GM19372 (cell line): ENCODE data around the gene SLC44A5.
"Not testable (repeated sequence)": the region's sequence is repeated elsewhere in the genome, so short reads cannot be mapped to it uniquely, and the experiment has no call there.

Experiments used
- ATAC-seq: cut with Tn5 transposase; IDR thresholded peaks from one replicate; pipeline ENCODE4 v1.9.1; 2021; ENCODE audit warnings: mild to moderate bottlenecking, low read depth, moderate library complexity; ENCODE audit not compliant: unreplicated experiment

Gene SLC44A5

GRCh38 chr1:75316230-75316629, 294.7 kb downstream of the SLC44A5 start:
- ATAC-seq, result no peak

- no peak for ATAC-seq
These were observed 298.3 kb downstream of the SLC44A5 start for GRCh38 chr1:75312620-75313019.

GRCh38 chr1:75310067-75310466, 300.8 kb downstream of the SLC44A5 start:
- ATAC-seq, result no peak

GRCh38 chr1:75308365-75308764, 302.5 kb downstream of the SLC44A5 start:
- ATAC-seq, result no peak

- no peak for ATAC-seq
These were observed 305.9 kb downstream of the SLC44A5 start for GRCh38 chr1:75305061-75305460.

DNA sequence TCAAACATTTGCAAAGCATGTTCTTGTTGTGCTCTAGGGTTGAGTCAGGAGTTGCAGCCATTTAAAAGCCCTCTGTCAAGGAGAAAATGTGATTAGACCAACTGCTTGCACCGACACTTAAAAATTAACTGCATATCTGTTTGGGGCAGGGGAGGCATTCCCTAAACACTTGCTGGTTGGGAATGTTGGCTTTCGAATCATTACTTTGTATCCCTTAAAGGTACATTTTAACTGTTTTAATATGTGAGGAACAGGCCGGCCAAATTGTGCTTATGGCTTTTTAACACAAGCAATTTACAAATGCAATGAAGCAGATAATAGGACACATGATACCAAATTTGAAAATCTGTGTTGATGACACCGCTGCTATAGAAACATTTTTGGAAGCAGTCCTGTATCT, 317.6 kb downstream of the SLC44A5 start:
- ATAC-seq, result no peak

GRCh38 chr1:75292013-75292412, 318.9 kb downstream of the SLC44A5 start:
- no peak for ATAC-seq

DNA sequence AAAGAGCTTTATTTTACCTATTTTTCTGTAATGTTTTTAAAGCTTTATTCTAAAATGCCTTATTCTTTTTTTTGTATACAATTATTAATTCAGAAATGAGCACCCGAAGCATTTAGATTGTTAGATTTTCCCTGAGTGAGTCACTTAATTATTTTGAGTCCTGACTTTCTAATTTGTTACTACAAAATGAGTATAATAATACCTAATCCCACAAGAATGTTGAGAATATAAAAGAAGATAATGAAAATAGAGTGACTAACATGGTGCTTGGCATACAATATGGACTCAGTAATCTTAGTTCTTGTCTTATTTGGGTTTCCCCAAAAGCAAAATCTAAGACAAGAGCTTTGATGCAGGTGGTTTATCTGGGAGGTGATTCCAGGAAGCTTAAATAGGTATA, 334.5 kb downstream of the SLC44A5 start:
- ATAC-seq, result no peak

GRCh38 chr1:75275631-75276030, 335.3 kb downstream of the SLC44A5 start:
- no peak for ATAC-seq

GRCh38 chr1:75274920-75275506, 335.9 kb downstream of the SLC44A5 start:
- ATAC-seq, result no peak

GRCh38 chr1:75273110-75273509, 337.8 kb downstream of the SLC44A5 start:
- ATAC-seq, result no peak

- ATAC-seq, result peak; percentile 73
These were observed 345.1 kb downstream of the SLC44A5 start for GRCh38 chr1:75265792-75266191.

- no peak for ATAC-seq
These were observed 346.8 kb downstream of the SLC44A5 start for GRCh38 chr1:75264112-75264511.

GRCh38 chr1:75263616-75264015, 347.3 kb downstream of the SLC44A5 start:
- not testable (repeated sequence) for ATAC-seq

DNA sequence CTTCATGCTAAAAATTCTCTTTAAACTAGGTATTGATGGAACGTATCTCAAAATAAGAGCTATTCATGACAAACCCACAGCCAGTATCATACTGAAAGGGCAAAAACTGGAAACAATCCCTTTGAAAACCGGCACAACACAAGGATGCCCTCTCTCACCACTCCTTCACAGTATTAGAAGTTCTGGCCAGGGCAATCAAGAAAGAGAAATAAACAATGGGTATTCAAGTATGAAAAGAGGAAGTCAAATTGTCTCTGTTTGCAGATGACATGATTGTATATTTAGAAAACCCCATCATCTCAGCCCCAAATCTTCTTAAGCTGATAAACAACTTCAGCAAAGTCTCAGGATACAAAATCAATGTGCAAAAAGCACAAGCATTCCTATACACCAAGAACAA, 349.0 kb downstream of the SLC44A5 start:
- not testable (repeated sequence) for ATAC-seq

DNA sequence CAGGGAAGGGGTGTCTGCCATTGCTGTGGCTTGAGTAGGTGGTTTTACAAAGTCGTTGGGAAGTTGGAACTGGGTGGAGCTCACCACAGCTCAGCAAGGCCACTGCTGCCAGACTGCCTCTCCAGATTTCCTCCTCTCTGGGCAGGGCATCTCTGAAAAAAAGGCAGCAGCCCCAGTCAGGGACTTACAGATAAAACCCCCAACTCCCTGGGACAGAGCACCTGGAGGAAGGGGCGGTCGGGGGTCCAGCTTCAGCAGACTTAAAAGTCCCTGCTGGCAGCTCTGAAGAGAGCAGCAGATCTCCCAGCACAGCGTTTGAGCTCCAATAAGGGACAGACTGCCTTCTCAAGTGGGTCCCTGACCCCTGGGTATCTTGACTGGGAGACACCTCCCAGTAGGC, 352.6 kb downstream of the SLC44A5 start:
- no peak for ATAC-seq

DNA sequence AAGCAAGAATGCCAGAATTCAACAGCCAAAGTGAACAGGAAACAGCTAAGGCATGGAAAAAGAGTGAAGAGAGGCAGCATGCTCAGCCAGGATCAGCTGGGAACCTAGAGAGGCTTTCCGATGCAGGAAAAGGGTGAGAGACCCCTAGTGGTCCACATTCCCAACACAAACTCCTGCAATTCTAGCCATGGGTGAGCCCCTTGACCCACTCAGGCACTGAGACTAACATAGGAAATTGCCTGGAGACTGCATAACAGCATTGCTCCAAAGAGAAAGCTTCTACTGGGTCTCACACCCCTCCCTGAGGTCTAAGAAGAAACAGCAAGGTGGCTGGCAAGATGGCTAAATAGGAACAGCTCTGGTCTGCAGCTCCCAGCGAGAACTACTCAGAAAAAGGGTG, 353.5 kb downstream of the SLC44A5 start:
- ATAC-seq, result no peak

- not testable (repeated sequence) for ATAC-seq
These were observed 360.8 kb downstream of the SLC44A5 start for GRCh38 chr1:75250114-75250513.

DNA sequence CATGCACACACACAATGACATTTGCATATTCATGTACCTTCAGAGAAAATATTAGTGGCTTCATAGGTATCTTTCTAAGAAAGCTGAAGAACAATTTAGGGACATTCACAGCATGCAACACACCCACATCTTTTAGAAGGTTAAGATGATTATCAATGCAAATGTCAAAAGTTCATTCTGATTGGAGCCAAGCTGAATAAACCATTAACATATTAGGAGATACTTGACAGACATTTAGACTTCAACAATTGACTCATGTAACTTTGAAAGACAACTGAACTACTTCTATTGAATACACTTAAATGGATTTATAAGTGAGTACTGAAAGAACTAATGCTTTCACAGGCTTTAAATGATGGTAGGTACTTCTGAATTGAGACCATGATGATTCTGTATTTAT, 365.7 kb downstream of the SLC44A5 start:
- no peak for ATAC-seq

DNA sequence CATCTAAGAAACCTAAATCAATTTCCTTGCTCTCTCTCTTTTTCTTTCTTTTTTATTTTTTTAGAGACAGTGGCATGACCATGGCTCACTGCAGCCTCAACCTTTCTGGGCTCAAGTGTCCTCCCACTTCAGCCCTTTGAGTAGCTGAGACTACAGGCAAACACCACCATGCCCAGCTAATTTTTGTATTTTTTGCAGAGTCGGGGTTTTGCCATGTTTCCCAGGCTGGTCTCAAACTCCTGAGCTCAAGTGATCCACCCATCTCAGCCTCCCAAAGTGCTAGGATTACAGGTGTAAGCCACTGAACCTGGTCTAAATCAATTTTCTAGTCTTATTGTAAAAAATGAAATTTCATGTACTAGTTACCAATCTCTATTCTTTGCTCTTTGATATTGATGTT, 367.8 kb downstream of the SLC44A5 start:
- ATAC-seq, result no peak

DNA sequence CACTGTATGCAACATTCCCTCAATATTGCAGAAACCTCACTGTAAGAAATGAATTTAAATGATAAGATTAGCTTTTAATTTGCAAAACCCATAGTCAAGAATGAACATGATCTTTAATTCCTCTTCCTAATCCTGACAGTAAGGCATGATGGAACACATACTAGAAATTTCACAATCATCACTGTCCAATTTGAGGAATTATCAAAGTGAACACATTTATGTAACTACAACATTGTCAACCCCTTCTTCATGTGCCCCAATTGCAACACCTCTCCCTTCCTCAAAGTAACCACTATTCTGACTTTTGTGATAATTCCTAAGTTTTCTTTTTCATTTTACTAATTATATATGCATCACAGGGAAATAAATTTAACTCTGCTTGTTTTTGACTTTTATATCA, 373.6 kb downstream of the SLC44A5 start:
- ATAC-seq, result no peak

- ATAC-seq, result no peak
These were observed 376.4 kb downstream of the SLC44A5 start for GRCh38 chr1:75234562-75234961.
